HPDE6-E6E7 (cell line): ENCODE results near the gene HOXA9.

ENCODE experiments used
- DNase-seq: peaks from one replicate; pipeline ENCODE4 v3.0.0; 2011; ENCODE audit warnings: missing footprints; ENCODE audit errors: extremely low spot score

Gene HOXA9

DNA sequence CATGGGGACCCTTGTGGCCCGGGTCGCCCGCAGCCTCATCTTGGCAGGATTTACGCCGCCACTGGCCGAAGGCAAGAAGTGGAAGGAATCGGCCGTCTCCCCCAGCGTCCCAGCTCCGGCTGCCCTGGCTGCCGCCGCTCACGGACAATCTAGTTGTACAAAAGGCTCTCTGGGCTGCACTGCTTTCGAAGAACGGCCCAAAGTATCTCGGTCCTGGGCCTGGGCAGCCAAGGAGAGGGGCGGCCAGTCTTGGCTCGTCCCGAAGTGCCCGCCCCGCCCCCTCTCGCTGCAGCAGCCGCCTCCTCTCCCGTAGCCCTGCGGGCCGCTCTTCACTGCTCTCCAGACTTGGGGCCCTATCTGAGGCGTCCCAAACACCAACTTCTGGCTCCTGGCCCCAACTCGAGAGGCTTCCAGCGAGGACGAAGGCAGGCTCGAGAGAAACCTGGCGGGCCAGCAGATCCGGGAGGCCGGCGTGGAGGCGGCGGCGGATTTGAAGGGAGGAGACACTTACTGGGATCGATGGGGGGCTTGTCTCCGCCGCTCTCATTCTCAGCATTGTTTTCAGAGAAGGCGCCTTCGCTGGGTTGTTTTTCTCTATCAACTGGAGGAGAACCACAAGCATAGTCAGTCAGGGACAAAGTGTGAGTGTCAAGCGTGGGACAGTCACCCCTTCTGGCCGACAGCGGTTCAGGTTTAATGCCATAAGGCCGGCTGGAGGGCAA, 809 bp downstream of the HOXA9 start:
- DNase-seq = no peak

DNA sequence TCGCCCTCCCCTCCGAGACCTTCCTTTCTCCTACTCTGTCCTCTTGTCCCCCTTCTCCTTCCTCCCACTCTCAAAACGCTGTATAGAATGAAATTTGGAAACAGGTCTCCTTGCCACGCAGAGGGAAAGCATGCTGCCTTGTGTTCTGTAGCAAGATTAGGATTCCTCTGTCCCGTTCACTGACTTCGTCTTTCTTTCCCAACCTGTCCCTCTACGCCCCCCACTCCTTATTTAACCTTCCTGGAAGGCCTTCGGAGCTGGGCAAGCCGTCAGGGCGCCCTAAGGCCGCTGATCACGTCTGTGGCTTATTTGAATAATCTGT, 1.3 kb downstream of the HOXA9 start:
- DNase-seq = no peak

DNA sequence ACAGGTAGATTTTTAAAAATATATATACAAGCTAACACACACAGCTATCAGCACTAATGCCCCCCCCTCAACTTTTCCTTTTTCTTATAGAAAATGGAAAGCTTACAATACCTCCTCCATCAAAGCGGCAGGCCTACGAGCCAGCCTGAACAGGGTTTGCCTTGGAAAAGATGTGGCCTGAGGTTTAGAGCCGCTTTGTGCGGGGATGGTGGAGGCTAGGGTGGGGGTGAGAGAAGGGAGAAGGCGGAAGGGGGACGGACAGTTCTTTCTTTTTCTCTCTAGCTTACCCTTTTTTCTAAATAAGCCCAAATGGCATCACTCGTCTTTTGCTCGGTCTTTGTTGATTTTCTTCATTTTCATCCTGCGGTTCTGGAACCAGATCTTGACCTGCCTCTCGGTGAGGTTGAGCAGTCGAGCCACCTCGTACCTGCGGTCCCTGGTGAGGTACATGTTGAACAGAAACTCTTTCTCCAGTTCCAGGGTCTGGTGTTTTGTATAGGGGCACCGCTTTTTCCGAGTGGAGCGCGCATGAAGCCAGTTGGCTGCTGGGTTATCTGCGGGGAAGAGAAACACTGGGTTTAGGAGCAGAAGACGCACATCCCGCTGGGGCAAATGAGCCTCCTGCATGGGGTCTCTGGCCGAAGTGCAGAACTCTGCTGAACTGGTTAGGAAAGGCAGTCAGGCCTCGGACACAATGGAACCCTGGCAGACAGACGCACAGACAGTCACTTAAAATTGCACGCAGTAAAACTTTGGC, 1.9 kb downstream of the HOXA9 start:
- DNase-seq = no peak

DNA sequence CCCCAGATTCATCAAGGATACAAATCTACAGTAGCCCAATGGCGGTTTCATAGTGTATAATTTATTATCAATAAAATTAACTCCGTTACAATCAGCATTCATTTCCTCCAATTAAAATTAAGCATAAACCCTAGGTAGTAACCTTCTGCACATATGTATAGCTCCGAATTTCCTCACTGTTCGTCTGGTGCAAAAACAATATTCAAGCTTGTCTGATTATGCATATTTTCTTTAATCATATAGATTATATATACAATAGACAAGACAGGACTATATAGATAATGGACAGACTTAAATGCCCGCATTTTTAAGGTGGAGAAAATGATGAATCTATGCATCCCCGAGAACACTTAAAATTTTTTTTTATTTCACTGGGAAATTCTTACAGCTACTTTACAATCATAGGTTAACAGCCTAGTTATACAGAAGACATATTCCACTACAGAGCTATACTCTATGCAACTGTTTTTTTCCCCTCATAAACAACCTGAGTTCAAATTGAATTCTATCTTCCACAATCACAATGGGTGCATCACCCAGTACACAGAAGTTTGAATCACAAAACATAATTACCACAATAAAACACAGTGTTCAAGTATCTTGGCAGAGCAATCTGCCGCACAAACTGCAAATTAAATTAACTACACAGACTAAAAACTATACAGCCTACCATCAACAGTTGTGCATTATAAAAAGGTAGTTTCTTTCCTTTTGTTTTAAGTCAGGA, 2.6 kb downstream of the HOXA9 start:
- DNase-seq = no peak

DNA sequence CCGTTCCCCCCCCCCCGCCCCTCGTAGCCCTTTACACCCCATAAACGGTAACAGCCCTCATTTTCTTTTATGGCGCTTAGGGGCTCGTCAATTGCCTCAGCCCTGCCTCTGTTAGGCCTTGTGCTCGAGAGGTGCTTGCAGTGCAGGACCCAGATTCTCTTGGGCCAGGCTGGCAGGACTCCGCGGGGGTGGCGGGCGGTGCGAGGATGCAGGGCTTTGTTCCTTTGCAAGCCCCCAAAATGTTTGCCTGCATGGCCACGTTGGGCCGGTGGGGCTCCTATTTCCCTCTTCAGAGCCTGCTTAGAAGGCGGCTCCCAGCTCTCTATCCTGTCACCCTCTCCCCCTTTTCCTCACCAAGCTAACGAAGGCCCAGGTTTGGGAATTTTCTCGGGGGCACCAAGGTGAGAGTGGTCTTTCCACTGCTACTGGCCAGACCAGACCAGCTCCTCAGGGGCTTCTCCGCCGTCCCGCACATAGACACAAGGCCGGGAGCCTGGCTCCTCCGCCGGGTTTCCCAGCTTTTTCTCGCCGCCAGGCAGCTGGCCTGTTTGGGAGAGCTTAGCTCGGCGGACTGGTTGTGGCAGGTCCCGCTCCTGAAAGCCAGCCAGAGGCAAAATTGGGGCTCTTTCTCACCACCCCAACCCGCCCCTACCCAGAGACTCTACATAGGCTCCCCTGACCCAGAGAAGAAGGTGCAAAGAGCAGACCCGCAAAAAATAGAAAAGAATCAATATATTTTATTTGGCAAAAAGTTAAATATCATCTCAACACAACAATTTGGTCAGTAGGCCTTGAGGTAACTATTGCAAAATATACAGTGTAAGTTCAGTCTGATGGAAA, 3.4 kb downstream of the HOXA9 start:
- DNase-seq = no peak

DNA sequence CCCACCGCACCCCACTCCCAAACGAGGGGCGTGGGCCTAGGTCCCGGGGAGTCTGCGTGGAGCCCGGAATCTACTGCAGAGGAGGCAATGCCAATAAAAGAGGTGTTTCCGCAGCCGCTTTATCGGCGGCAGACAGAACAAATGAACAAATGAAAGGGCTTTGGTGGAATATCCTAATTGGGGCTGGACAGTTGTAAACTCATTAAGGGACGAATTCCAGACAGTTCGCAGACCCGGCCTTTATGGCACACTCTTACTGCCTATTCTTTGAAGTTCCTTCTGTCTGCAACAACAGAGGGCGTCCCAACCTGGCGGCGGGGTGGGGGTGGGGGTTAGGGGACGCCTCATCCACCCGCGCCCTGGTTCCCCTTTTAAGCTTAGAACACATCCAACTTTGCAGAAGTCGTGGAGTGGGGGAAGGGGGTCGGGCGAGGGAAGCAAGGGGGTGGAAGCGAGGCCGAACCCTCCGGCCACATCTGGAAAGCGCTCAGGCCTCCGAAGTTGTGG, 4.1 kb downstream of the HOXA9 start:
- DNase-seq = no peak

DNA sequence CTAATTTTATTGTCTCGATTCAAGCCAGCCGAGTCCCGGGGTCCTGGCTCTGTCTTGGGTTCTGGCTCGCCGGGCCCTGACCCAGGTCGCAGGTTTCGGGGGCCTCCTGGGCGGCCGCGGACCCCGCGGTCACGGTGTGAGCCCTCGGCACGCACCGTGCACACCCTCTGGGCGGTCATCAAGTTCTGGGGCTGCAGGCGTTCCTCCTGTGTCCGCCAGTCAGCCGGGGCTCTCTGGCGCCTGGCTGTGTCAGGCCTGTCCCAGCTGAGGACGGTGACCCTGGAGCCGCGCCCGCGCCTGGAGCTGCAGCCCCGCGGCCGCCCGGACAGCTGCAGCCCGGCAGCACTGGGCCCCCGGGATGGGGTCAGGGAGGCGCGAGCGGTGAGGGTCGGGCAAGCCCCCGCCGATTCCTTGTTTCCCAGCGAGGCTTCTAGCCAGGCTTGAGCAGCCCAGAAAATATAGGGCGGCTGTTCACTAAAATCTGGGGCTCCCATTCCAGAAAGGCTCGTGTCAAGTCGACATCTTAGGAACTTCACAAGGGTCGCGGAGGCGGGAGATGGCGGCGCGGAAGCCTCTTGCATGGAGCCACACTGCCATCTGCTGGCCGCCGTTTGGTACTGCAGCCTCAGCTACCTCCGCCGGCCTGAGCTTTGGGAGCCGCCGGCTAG, 4.7 kb downstream of the HOXA9 start:
- DNase-seq = peak; percentile 69

DNA sequence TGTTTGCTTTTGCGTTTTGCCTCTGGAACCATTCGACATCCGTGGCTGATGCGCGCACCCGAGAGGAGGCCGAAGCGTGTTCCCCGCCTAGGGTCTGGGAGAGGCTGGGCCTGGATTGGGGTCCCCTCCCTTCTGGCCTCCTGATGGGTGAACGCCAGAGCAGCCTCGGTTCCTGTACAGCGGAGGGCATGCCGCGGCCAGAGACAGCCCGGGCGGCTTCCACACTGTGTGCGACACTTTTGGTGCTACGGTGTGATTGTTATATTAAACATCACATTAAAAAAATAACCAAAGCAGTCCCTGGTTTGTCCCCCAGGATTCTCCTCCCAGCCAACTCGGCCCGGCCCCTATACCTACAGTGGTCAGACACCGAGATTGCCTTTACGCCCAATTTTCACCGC, 5.2 kb downstream of the HOXA9 start:
- no peak for DNase-seq

DNA sequence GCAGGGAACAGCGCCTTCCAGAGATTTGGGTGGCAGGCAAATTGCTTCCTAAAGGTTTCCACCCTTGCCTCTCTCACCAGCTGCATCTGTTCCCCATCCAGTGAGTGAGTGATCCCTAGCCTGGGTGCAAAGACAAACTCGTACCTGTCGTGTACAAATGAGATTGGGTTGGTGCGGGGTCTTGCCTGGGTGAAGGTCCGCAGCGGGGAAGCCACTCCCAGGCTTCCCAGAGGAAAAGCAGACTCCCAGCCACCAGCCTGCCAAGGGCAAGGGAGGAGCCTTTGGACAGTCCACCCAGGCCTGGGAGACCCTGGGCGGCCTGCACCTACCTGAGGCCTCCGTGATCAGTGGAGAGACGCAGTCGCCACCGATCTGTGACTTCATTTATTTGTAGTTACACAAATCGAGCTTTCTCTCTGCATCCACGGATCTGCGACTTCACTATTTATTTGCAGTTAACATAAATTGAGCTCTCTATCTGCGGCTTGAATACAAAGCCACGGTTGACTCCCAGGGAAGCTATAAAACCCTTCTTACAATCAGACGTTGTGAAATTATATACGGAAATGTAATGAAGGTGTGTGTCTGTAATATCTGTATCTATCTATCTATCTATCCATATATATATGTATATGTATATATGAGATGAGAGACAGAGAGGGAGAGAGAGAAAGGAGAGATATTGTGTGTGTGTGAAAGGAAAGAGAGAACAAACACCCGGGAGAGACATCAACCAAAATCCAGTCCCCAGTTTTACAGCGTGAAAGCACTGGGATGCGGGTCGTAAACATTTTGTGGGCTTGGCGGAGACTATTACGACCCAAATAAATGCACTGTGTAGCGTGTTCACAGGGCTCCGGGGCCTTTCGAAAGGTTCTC, 5.8 kb downstream of the HOXA9 start:
- no peak for DNase-seq

DNA sequence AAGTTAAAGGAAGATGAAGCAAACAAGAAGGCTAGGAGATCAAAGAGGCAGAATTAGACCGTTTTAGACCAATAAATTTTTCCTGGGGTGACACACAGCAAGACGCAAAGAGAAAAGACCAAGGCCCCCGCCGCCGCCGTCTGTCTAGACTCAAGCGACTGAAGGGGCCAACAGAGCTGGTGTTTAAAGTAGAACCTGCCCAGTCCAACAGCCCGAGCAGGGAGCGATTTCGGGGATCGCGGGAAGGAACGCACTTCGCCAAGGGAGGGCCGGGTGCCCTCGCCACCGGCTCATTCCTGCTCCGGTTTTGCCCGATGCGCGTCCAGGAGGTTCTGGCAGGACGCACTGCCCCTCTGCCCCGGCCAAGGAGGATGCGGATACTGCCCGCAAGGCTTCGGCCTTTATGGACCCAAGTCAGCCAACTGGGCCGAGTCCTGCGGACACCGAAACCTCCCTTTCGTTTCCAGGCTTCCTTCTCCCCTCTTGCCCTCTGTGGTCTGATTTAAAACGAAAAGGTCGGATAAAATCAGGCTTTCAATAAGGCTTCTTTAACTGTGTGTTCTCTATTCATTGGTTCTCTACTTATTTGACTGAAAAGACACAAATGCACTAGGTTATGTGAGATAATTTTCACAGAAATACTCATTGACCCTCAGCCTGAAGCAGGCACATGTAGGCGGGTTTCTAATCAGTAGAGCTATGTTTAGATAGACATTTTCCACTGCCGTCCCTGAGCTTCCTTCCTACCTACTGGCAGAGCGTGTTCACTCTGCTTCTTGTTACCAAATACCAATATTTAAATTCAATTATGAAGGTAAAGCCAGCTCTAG, 6.7 kb downstream of the HOXA9 start:
- no peak for DNase-seq

DNA sequence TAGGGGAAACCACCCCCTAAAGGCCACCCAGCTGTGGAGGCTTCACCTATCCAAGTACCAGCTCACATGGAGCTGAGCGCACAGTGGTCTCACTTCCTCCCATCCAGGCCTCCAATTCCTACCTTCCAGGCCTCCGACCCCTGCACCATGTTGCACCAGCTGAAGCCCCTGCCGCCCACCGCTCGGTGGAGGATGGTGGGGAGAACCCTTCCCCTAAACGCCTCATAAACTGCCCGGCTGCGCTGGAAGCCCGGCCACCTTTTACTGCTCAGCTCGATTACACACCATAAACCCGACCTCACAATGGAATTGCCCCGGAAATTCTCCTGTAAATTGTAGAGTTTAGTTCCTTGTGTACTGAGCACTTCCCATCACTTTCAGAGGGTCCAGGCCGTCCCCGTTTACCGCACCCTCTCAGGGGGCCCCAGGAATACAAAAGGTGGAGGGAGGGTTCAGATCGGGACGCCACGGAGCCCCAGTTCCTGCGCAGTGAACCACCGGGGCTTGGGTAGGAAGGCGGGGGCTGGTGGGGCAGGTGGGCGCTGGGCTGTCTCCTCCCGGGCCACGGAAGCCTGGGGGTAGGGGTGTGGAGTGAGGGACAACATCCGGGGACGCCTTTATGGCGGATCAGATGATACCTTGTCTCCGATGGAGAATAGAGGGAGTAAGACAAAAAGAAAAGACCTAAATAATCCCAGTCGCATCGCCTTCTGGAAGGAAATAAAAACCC, 7.5 kb downstream of the HOXA9 start:
- no peak for DNase-seq

DNA sequence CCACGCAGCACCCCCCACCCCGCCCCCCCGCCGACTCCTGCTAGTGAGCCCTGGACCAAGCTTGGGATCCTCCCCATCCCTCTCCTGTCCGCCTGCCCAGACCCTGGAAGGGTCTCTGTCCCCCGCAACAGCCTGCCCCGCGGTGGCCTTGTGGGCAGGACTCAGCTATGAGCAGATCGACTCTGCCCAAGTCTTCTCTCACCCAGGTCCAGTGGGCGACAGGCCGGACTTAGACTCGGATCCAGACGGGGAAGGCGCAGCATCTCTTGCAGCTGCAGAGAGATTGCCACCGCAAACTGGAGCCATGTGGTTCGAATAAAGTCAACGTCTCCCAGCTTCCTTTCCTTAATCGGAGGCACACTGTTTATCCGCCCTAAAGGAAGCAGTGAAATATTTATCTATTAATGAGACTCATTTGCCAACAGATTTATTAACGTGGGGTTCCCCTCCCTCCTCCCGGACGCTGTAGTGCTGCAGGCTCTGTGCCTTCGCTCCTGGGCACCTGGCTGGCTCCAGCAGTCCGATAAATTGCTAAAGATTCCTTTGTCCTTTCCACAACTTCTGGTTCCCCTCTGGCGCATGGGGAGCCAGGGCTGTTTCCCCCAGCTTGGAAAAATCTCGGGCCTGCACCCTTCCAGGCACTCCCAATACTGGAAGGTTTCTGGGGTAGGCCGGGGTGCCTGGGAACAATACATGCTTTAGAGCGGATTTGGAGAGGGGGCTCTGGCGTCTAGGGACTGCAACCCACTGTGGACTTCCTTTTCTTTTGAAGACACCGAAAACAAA, 8.2 kb downstream of the HOXA9 start:
- no peak for DNase-seq

DNA sequence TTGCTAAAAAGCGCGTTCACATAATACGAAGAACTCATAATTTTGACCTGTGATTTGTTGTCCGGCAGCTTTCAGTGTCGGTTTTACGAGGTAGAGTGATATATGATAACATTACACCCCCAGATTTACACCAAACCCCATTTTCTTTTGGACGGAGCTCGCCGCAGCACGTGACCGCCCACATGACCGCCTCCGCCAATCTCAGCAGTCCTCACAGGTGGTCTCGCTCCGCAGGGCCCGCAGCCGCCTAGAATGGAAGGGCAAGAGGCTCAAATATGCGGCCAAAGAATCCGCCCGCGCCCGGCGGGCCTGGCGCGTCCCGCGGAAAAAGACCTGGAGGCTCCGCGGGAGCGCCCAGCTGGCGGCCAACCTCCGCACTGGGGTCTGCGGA, 8.8 kb downstream of the HOXA9 start, which contains the start of gene HOXA7:
TSS of gene HOXA7 (minus strand) at position 168 of the 391 bp plus-strand sequence. CDS start at position 38, 130 bp downstream.
- no peak for DNase-seq

DNA sequence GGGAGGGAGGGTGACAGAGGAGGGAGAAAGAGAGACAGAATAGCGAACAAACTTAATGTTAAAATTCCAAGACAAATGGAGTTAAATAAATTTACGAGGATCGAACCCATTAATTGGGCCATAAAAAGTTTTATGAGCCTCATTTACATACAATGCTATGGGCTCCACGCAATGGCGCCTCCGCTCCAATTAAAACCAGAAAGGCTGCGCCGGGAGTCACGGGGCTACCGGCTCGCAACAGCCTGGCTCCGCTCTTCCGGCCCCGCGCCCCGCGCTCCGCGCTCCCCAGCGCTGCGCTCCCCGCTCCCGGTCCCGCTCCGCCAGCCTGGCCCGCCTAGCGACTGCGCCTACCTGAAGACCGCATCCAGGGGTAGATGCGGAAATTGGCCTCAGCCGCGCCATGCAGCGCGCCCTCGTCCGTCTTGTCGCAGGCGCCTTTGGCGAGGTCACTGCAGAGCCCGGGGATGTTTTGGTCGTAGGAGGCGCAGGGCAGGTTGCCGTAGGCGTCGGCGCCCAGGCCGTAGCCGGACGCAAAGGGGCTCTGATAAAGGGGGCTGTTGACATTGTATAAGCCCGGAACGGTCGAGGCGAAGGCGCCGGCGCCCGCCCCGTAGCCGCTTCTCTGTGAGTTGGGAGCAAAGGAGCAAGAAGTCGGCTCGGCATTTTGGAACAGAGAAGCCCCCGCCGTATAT, 9.4 kb downstream of the HOXA9 start:
- DNase-seq = no peak

DNA sequence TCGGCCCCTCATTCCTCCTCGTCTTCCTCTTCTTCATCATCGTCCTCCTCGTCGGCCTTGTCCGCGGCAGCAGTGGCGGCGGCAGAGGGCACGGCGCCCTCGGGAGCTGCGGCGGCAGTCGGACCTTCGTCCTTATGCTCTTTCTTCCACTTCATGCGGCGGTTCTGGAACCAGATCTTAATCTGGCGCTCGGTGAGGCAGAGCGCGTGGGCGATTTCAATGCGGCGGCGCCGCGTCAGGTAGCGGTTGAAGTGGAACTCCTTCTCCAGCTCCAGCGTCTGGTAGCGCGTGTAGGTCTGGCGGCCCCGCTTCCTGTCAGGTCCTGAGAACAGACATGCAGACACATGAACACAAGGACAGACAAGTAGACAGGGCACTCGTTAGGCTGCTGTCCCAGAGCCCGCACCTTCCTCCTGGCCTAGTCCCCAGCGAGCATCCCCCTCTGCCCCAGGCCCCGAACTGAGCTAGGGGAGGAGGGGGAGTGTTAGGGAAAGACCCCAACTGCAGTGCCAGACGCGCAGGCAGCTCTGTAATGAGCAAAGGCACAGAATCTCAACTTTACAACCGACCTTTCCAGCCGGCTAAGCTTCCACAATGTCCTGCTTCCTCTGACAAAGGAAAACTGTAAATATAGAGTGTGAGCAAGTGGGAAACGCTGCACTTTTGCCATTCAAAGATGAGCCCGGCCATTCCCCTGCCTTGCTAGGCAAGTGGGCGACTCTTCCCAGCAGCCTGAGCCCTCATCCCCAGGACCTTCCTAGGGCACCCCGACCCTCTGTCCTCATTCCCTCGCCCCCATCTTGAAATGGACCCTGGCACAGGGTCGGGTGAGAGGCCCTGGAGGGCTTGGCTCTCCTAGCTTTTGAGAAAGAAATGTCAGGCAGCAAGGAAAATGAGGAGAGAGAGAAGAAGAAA, 10.2 kb downstream of the HOXA9 start:
- DNase-seq = no peak

DNA sequence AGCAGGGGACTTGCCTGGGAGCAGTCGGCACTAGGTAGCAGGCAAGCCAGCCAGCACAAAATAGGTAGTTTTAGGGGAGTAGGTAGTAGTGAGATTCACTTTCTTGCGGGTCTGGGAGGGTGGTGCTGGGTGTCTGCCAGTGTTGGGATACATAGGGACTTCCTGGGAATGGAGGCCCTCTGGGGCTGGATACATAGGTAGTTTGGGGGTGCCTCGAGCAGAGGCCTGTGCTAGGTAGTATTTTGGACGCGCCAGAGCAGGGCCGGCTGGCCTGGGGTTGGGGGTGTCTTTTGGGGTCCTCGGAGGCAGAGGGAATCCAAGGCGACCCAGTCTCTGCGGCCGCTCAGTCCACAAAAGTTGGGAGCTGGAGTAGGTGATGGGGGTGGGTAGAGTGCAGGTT, 11.0 kb downstream of the HOXA9 start:
- DNase-seq = no peak
